PFSK-1 (cell line): ENCODE measurements around the gene UBE2O.

Experiments used
- FOXP2 ChIP-seq: optimal IDR thresholded peaks from 2 replicates; pipeline ENCODE3; 2011; ENCODE audit warnings: borderline replicate concordance, control low read depth, inconsistent platforms; ENCODE audit not compliant: insufficient read depth; ENCODE audit errors: extremely low read length, extremely low read depth
- POLR2AphosphoS5 ChIP-seq: IDR thresholded peaks from 2 replicates; pipeline ENCODE4 v1.6.1; 2012; ENCODE audit warnings: low read depth, mild to moderate bottlenecking, control low read depth, low read length, moderate library complexity
- SIN3A ChIP-seq: IDR thresholded peaks from 2 replicates; pipeline ENCODE4 v1.6.1; 2012; ENCODE audit warnings: mild to moderate bottlenecking, low read length, moderate library complexity, borderline replicate concordance; ENCODE audit not compliant: insufficient read depth
- TAF1 ChIP-seq: IDR thresholded peaks from 2 replicates; pipeline ENCODE4 v1.6.1; 2012; ENCODE audit warnings: low read length, control low read depth, borderline replicate concordance; ENCODE audit not compliant: insufficient read depth
- TF ChIP-seq, protein P1 (sequence below), 2 experiments: IDR thresholded peaks; 2 replicates each; pipeline versions ENCODE4 v1.6.1 to v1.8.0; 2011 to 2012; ENCODE audit warnings: low read depth in 2 of 2, low read length in 2 of 2, control low read depth in 1 of 2, inconsistent platforms in 1 of 2, mild to moderate bottlenecking in 1 of 2, moderate library complexity in 1 of 2; ENCODE audit not compliant: insufficient read depth in 1 of 2

Gene UBE2O

GRCh38 chr17:76407509-76407908 lies 45.4 kb downstream of the UBE2O start:
- no peak for TF ChIP-seq TAF1
- TF ChIP-seq FOXP2: no peak

GRCh38 chr17:76405967-76406647 lies 46.8 kb downstream of the UBE2O start:
- TF ChIP-seq, protein P1, sequence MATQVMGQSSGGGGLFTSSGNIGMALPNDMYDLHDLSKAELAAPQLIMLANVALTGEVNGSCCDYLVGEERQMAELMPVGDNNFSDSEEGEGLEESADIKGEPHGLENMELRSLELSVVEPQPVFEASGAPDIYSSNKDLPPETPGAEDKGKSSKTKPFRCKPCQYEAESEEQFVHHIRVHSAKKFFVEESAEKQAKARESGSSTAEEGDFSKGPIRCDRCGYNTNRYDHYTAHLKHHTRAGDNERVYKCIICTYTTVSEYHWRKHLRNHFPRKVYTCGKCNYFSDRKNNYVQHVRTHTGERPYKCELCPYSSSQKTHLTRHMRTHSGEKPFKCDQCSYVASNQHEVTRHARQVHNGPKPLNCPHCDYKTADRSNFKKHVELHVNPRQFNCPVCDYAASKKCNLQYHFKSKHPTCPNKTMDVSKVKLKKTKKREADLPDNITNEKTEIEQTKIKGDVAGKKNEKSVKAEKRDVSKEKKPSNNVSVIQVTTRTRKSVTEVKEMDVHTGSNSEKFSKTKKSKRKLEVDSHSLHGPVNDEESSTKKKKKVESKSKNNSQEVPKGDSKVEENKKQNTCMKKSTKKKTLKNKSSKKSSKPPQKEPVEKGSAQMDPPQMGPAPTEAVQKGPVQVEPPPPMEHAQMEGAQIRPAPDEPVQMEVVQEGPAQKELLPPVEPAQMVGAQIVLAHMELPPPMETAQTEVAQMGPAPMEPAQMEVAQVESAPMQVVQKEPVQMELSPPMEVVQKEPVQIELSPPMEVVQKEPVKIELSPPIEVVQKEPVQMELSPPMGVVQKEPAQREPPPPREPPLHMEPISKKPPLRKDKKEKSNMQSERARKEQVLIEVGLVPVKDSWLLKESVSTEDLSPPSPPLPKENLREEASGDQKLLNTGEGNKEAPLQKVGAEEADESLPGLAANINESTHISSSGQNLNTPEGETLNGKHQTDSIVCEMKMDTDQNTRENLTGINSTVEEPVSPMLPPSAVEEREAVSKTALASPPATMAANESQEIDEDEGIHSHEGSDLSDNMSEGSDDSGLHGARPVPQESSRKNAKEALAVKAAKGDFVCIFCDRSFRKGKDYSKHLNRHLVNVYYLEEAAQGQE (IDR thresholded peaks at IDR 0.05; ENCODE audit: insufficient read depth in 1 of 2, low read depth in 2 of 2, low read length in 2 of 2): no peak
- TF ChIP-seq POLR2AphosphoS5 (no peak), FOXP2 (no peak), SIN3A (no peak), TAF1 (no peak)

DNA sequence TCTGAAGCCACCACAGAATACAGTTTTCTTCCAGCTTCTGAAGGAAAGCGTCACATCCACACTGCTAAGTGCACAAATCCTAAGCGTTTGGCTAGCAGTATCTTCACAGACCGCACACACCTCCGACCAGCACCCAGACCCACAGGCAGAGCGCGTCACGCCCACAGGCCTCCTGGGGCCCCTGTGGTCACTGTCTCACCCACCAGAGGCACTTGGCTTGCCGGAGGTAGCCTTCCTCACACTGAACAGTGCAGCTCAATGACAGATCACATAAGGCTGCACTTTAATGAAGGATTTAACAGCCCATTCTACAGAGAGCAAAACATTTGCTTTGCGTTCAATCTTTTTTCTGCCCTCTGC lies 47.4 kb downstream of the UBE2O start:
- TF ChIP-seq POLR2AphosphoS5 (no peak), FOXP2 (no peak), TAF1 (no peak), SIN3A (no peak)

GRCh38 chr17:76404976-76405563 lies 47.9 kb downstream of the UBE2O start:
- no peak for TF ChIP-seq SIN3A
- TF ChIP-seq, protein P1 (IDR thresholded peaks at IDR 0.05; ENCODE audit: insufficient read depth in 1 of 2, low read depth in 2 of 2, low read length in 2 of 2): no peak
- no peak for TF ChIP-seq FOXP2
- TF ChIP-seq POLR2AphosphoS5: no peak
- no peak for TF ChIP-seq TAF1

DNA sequence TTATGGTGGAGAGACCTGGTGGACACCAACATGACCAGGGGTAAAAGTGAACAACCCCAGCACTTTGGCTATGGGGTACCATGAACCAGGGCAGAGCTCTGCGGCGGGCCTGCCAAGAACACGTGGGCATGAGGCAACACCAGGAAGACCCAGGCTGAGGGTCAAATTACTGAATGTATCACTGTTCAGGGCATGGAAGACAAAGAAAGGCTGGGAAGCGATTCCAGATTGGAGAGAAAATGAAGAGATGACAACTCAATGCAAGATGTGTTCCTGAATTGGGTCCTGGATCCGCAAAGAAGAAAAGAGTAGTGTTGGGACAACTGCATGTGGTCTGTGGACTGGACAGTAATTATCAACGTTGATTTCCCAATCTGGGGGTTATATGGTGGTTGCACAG lies 48.7 kb downstream of the UBE2O start:
- TF ChIP-seq FOXP2 (no peak), SIN3A (no peak), POLR2AphosphoS5 (no peak), TAF1 (no peak)
- TF ChIP-seq, protein P1 (IDR thresholded peaks at IDR 0.05; ENCODE audit: insufficient read depth in 1 of 2, low read depth in 2 of 2, low read length in 2 of 2): no peak

GRCh38 chr17:76402711-76403110 lies 50.2 kb downstream of the UBE2O start:
- TF ChIP-seq TAF1: no peak
- no peak for TF ChIP-seq FOXP2
- TF ChIP-seq, protein P1 (IDR thresholded peaks at IDR 0.05; ENCODE audit: insufficient read depth in 1 of 2, low read depth in 2 of 2, low read length in 2 of 2): no peak
